OCI-LY7 (cell line): ENCODE results near the gene LRRC70.

Experiments used
- CTCF ChIP-seq: fragments of 200-600 bp; sonication (generic); conservative IDR thresholded peaks from 2 replicates; pipeline ENCODE4 v1.5.1; 2014; ENCODE audit warnings: mild to moderate bottlenecking, antibody characterized with exemption, low read length, moderate library complexity, mixed read lengths
- EZH2phosphoT487 ChIP-seq: fragments of 200-600 bp; sonication (generic); IDR thresholded peaks from 2 replicates; pipeline ENCODE4 v1.6.1; 2018; ENCODE audit warnings: low read depth, borderline replicate concordance, mild to moderate bottlenecking, mixed run types, antibody characterized with exemption, low read length, moderate library complexity, mixed read lengths

- TF ChIP-seq CTCF (no peak), EZH2phosphoT487 (no peak)
Observed at GRCh38 chr5:62572918-62573514, 5.6 kb upstream of the LRRC70 start.
